Stimulated activated CD4-positive, alpha-beta T cell treated with anti-CD3 and anti-CD28 coated beads, Interleukin-12 subunit alpha, Interleukin-12 subunit beta, amount 100 ng/mL, for 4 hours (primary cell): ENCODE measurements around the gene ZER1.
A peak's percentile ranks its signal among the peaks of the same experiment; 100 is the strongest.
"Not testable (repeated sequence)": the region's sequence is repeated elsewhere in the genome, so short reads cannot be mapped to it uniquely, and the experiment has no call there.

ENCODE experiments used
- DNase-seq: peaks from one replicate; pipeline ENCODE4 v3.0.0-alpha.2; 2020

ZER1 gene

GRCh38 chr9:128713941-128714573 lies 57.7 kb downstream of the ZER1 start:
- no peak for DNase-seq

GRCh38 chr9:128713411-128713780 lies 58.3 kb downstream of the ZER1 start:
- DNase-seq = no peak

- no peak for DNase-seq
Measured at GRCh38 chr9:128712451-128713410, 59.0 kb downstream of the ZER1 start.

DNA sequence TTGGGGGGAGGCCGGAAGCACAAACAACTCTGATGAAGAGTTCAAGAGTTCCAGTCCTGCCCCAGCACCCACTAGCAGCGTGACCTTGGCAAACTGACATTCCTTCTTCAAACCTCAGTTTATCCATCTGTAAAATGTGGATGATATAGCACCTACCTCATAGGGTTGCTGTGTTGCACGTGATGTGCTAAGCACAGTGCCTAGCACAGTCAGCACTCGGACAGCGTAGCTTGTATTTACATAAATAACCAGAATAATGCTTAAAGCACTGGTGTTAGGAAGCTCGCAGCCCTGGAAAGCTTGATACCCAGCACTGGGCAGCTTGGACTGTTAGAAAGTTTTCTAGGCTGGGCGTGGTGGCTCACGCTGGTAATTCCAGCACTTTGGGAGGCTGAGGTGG lies 64.3 kb downstream of the ZER1 start:
- no peak for DNase-seq

GRCh38 chr9:128706671-128707381 lies 64.9 kb downstream of the ZER1 start:
- DNase-seq = no peak

GRCh38 chr9:128706045-128706444 lies 65.7 kb downstream of the ZER1 start:
- no peak for DNase-seq

DNA sequence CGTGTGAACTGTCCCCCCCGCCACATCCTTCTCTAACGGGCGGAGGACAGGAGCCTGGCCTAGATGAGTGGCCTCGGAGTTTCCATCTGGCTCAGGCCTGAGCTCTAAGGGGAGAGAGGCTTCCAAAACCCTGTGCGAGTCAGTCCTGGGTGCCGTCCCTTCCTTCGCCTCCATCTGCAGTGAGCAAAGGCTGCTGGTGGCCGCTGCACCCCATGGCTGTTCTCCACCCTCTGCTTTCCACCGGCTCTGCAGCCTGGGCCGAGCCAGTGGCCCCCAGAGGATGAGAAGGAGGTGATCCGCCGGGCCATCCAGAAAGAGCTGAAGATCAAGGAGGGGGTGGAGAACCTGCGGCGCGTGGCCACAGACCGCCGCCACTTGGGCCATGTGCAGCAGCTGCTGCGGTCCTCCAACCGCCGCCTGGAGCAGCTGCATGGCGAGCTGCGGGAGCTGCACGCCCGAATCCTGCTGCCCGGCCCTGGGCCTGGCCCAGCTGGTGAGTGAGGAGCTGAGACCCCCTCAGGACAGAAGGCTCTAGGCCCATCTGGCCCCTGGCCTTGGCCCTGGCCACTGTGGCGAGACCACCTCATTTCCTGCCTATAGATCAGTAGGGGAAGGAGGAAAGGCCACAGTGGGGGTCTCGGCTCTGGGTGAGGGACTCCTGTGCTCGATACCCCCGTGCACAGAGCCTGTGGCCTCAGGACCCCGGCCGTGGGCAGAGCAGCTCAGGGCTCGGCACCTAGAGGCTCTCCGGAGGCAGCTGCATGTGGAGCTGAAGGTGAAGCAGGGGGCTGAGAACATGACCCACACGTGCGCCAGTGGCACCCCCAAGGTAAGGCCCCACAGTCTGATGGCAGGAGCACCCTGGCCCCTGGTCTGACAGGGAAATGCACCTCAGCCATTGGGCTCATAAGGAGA lies 66.4 kb downstream of the ZER1 start:
- no peak for DNase-seq

GRCh38 chr9:128704356-128704670 lies 67.4 kb downstream of the ZER1 start:
- DNase-seq = no peak

DNA sequence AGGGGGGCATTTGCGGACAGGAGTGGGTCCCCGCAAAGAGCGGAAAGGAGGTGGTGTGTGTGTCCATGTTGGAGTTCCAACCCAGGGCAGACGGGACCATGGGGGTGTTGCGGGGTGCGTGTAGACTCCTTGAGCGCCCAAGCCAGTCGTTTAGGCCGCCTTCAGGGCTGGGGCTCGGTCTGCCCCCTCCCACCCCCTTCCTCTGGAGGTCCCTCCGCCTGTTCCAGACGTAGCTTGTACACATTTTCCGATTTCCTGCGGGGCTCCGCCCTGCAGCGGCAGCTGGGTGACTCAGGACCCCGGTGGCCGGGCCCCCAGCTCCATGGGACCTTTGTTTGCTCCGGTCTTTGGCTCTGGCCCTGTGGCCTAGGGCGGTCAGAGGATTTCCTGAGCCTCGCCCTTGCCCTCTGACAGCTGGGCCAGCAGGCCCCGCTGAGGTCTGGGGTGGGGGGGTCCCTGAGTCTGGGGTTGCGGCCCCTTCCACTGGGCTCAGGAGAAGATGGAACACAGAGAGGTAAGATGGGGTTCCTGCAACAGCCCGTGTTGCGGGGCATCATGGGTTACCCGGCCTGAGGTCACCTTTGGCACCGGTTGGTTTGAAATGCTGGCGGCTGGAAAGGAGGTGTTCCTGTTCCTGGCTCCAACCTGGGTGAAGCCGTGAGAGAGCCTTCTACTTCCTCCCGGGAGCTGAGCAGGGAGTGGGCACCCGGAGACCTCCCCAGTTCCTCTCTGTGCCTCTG lies 67.9 kb downstream of the ZER1 start:
- no peak for DNase-seq

DNA sequence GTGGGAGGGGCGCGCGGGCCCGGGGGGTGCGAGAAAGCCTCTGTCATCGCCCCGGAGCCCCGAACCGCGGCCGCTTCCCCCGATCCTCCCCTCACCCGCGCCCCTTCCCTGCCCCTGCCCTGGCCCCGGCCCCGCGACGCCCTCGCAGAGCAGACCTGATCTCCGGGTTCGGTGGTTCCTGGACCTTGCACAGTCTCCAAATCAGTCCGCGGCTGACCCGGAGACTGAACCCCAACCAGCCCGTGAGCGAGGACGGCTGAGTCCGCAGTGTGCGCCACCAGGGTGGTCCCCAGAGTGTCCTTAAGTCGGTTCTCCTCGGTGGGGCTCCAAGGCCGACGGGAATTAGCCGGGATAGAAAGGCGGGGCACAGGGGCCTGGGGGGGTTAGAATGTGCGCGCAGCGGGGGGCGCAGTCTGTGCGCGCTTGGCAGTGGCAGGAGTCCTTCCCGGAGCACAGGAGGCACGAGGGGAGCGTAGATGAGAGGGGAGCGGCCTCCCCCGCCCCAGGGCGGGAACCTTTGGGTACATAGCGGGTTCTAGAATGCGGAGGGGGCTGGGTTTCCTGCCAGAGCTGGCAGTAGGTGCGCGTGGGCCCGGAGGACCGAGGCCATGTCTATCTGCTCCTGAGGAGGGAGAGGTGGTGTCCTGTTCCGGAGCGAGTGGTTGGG lies 68.6 kb downstream of the ZER1 start:
- peak; percentile 34 for DNase-seq

DNA sequence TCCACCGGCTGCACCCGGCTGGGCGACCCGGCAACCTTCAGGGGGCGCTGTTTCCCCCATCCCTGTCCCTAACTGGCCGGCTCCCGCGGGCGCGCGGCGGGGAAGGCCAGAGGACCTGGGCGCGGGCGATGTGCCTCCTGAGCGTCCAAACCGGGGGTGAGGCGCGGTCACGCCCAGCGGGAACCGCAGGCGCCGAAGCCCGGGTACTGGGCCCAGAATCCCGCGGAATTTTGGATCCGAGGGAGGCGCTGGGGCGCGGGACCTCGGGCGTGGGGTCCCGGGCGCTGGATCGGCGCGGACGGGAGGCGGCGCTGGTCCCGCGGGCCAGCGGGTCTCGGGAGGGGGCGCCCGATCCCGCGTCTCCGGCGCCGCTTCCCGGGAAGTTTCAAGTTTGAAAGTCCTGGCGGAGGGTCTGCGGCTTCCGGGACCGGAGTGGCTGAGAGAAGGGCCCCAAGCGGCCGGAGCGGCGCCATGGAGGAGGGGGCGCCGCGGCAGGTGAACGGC lies 69.2 kb downstream of the ZER1 start, which contains the start of gene PKN3:
PKN3 (plus strand) TSS at position 59 of the 504 bp plus-strand sequence; CDS start at position 472, 413 bp downstream.
- peak; percentile 90 for DNase-seq

GRCh38 chr9:128701227-128701854 lies 70.4 kb downstream of the ZER1 start:
- DNase-seq = no peak

DNA sequence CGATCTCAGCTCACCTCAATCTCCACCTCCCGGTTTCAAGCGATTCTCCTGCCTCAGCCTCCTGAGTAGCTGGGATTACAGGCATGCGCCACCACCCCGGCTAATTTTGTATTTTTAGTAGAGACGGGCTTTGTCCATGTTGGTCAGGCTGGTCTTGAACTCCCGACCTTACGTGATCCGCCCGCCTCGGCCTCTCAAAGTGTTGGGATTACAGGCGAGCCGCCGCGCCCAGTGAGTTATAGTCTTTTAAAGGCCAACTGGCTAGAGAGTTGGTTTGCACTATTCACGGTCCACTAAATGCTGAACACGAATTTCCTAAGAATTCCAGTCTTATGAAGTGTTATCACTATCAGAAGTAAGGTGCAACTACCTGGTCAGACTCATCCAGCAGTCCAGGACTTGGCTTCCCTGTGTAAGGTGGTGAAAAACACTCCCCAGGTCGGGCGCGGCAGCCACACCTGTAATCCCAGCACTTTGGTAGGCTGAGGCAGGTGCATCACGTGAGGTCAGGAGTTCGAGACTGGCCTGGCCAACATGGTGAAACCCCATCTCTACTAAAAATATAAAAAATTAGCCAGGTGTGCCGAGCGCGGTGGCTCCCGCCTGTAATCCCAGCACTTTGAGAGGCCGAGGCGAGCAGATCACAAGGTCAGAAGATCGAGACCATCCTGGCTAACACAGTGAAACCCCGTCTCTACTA lies 72.5 kb downstream of the ZER1 start:
- not testable (repeated sequence) for DNase-seq

DNA sequence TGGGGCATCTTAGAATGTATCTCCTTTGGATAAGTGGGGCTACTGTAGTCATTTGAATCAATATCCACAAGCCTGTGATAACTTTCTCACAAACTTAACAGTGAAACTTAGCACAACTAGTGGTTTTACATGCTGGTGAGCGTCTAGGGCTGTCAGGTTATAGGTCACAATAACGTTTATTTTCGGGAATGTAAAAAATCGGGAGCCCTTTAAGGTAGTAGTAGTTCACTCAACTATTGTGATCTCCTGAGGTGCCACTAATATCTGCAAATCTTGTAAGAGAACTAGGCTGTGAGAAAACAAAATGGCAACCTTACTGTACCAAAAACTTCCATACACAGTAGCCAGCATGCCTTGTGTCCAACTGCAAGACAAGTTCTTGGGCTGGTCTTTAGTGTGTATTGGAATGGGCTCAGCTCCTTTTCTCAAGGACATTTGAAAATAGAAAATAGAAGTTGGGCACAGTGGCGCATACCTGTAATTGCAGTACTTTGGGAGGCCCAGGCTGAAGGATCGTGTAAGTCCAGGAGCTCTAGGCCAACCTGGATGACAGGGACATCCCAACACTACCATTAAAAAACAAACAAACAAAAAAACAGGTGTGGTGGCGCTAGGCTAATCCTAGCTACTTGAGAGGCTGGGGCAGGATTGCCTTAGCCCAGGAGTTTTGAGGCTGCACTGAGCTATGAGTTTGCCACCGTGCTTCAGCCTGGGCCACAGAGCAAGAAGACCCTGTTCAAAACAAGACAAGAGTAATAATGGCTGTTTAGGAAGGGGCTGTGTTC lies 74.6 kb downstream of the ZER1 start:
- no peak for DNase-seq

DNA sequence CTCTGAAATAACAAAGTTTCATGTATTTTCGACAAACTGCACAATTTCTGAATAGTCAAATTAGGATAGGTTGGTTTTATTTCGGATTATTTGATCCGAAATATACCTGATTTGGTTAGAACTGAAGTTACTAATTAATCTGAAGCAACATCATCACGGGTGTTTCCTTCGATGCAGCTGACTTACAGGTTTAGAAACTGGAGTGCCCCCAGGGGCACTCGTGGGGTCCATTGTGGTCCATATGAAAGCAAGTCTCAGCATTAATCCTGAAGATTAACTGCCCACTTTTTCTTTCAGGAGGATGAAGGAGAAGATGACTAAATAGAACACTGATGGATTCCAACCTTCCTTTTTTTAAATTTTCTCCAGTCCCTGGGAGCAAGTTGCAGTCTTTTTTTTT lies 77.4 kb downstream of the ZER1 start:
- DNase-seq = no peak

DNA sequence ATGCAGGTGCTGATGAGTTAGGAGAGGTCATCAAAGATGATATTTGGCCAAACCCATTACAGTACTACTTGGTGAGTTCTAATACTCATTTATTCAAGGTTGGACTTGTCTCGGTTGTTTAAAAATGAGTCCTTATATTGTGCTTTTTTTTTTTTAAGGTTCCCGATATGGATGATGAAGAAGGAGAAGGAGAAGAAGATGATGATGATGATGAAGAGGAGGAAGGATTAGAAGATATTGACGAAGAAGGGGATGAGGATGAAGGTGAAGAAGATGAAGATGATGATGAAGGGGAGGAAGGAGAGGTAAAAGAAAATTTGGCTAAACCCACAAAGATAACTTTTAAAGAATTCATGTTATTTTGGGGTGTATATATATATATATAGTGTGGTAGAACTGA lies 78.0 kb downstream of the ZER1 start:
- DNase-seq = not testable (repeated sequence)

GRCh38 chr9:128690684-128691034 lies 81.1 kb downstream of the ZER1 start:
- no peak for DNase-seq

DNA sequence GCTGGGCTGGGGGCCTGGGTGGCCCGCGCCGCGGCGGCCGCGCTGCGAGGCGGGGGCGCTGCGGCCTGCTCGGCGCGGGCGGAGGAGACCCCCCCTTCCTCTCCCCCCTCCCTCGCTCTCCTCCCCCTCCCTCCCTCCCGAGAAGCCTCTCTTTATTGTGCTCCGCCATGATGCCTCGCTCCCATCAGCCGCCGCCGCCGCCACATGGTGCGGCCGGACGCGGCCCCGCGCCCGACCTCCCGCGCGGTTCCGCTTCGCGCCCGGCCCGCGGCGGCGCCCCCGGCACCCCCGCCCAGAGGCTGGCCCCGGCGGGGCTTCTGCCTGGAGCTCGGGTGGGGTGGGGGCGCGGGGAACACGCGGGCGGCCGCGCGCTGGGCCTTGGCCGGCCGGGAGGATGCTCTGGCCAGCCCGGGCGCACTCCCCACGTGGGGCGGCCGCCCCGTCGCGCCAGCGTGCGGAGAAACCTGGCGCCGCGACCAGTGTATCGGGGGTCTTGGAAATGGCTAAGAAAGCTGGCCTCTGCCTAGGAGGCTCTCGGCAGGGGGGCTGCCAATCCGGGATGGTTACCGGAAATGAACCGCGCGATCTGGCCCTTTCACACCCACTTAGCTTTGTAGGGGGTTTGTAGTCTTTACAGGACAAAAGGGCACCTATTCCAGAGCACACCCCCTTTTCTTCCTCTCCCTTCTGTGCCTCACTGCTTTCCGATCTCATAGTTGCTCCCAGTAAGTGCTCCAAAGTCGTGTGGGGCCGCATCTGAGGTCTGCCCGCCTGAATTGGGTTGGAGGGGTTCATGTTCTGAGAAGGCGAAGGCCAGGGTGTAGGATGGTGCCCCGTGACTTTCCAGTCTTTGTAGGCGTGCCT lies 81.7 kb downstream of the ZER1 start:
- DNase-seq = peak; percentile 54
